ENCODE data around the gene RFTN1. TPM values are rescaled to one million over a fixed set of nuclear protein-coding genes. Genes with fewer than 3 reads are reported as not detected.

RFTN1 gene
- total and polyA plus RNA-seq, 7 experiments from 2014 or later, result 44.8 to 68.8 (median 53.2) TPM

- Mint-ChIP-seq H3K27ac (peak overlapping the region; percentile 79 to 98 (median 93)), H3K27me3 (no peaks in the 10 kb centered on the region), H3K4me3 (peak overlapping the region; percentile 64 to 93 (median 82)), H3K4me1 (peaks cover 51 to 97% (median 95%) of the 10 kb centered on the region in 7 donors), H3K9me3 (peaks cover 0 to 10% (median 2%) of the 10 kb centered on the region in 11 donors), H3K36me3 (peaks cover 24 to 79% (median 78%) of the 10 kb centered on the region in 5 donors)
- Histone ChIP-seq H3K36me3 (ENCODE audit: control insufficient read depth in 2 of 3, insufficient read depth in 3 of 3, low read length in 3 of 3) (peaks cover 10 to 19% (median 13%) of the 10 kb centered on the region in 3 experiments), H3K9me3 (ENCODE audit: control insufficient read depth in 2 of 3, low read length in 3 of 3) (peaks cover 0 to 1% (median 0%) of the 10 kb centered on the region in 3 experiments), H3K27ac (ENCODE audit: low read depth, low read length) (peak overlapping the region; percentile 66), H3K4me3 (ENCODE audit: low read length) (no peak overlapping the region), H3K27me3 (ENCODE audit: control insufficient read depth in 2 of 2, insufficient read depth in 2 of 2, low read length in 2 of 2) (no peaks in the 10 kb centered on the region), H3K4me1 (ENCODE audit: control insufficient read depth in 2 of 2, insufficient read depth in 2 of 2, low read length in 2 of 2) (peaks cover 74 to 95% of the 10 kb centered on the region in 2 donors)
- CTCF ChIA-PET, result interaction anchor here (1.0 kb wide), 1 partner anchor 10 kb away, joined by 3 read pairs; no protein-coding TSS in a partner anchor
- intact Hi-C loops (cut with micrococcal nuclease), result no loop called here
- no peak for ATAC-seq
- no peak for DNase-seq
- POLR2A ChIA-PET, result interaction anchor here (0.5 to 1.6 kb wide), 6 partner anchors 9 to 539 kb away, joined by 3 to 15 read pairs (median 4); no protein-coding TSS in a partner anchor
These were observed 214.6 kb downstream of the RFTN1 start for GRCh38 chr3:16298891-16299290.

- no peak overlapping the region for H3K4me3 ChIP-seq (ENCODE audit: low read length)
- ChIA-PET CTCF (interaction anchor here (0.9 to 1.0 kb wide), 2 partner anchors 9 to 21 kb away, joined by 3 read pairs; no protein-coding TSS in a partner anchor), POLR2A (interaction anchor here (0.5 to 1.6 kb wide), 7 partner anchors 9 to 540 kb away, joined by 3 to 15 read pairs (median 3); no protein-coding TSS in a partner anchor)
- peaks cover 0 to 8% (median 0%) of the 10 kb centered on the region in 3 experiments for H3K9me3 ChIP-seq (ENCODE audit: control insufficient read depth in 2 of 3, low read length in 3 of 3)
- peaks cover 48 to 99% (median 96%) of the 10 kb centered on the region in 7 donors for H3K4me1 Mint-ChIP-seq
- H3K27me3 Mint-ChIP-seq, result no peaks in the 10 kb centered on the region
- ATAC-seq (no peak), DNase-seq (no peak)
- H3K4me3 Mint-ChIP-seq, result peak overlapping the region; percentile 64 to 93 (median 82)
- no peaks in the 10 kb centered on the region for H3K27me3 ChIP-seq (ENCODE audit: control insufficient read depth in 2 of 2, insufficient read depth in 2 of 2, low read length in 2 of 2)
- H3K27ac ChIP-seq (ENCODE audit: low read depth, low read length), result peak overlapping the region; percentile 66
- H3K4me1 ChIP-seq (ENCODE audit: control insufficient read depth in 2 of 2, insufficient read depth in 2 of 2, low read length in 2 of 2), result peaks cover 69 to 94% of the 10 kb centered on the region in 2 donors
- H3K36me3 Mint-ChIP-seq, result peaks cover 24 to 82% (median 81%) of the 10 kb centered on the region in 5 donors
- H3K36me3 ChIP-seq (ENCODE audit: control insufficient read depth in 2 of 3, insufficient read depth in 3 of 3, low read length in 3 of 3), result peaks cover 10 to 19% (median 12%) of the 10 kb centered on the region in 3 experiments
- H3K27ac Mint-ChIP-seq, result peak overlapping the region; percentile 79 to 98 (median 93)
- intact Hi-C loops (cut with micrococcal nuclease), result no loop called here
- peaks cover 0 to 15% (median 8%) of the 10 kb centered on the region in 11 donors for H3K9me3 Mint-ChIP-seq
These were observed 215.3 kb downstream of the RFTN1 start for GRCh38 chr3:16297997-16298885.

- H3K36me3 Mint-ChIP-seq, result peaks cover 29 to 80% (median 65%) of the 10 kb centered on the region in 5 donors
- H3K27me3 ChIP-seq (ENCODE audit: control insufficient read depth in 2 of 2, insufficient read depth in 2 of 2, low read length in 2 of 2), result no peaks in the 10 kb centered on the region
- peak overlapping the region; percentile 60 to 94 (median 87) for H3K27ac Mint-ChIP-seq
- H3K36me3 ChIP-seq (ENCODE audit: control insufficient read depth in 2 of 3, insufficient read depth in 3 of 3, low read length in 3 of 3), result peaks cover 0 to 19% (median 7%) of the 10 kb centered on the region in 3 experiments
- peaks cover 0 to 20% (median 8%) of the 10 kb centered on the region in 11 donors for H3K9me3 Mint-ChIP-seq
- ChIA-PET CTCF (interaction anchor here (1.0 to 9.8 kb wide), 6 partner anchors 9 to 30 kb away, joined by 4 to 238 read pairs (median 9); partner anchors contain the start of genes DPH3 and OXNAD1), POLR2A (interaction anchor here (0.9 to 9.8 kb wide), 8 partner anchors 9 to 216 kb away, joined by 3 to 318 read pairs (median 8); partner anchors contain the start of genes DPH3 and OXNAD1)
- intact Hi-C loops (cut with micrococcal nuclease), result no loop called here
- H3K4me3 Mint-ChIP-seq, result peak overlapping the region; percentile 31 to 90 (median 84)
- H3K27me3 Mint-ChIP-seq, result no peaks in the 10 kb centered on the region
- ATAC-seq (no peak), DNase-seq (no peak)
- peaks cover 45 to 96% (median 92%) of the 10 kb centered on the region in 7 donors for H3K4me1 Mint-ChIP-seq
- H3K4me1 ChIP-seq (ENCODE audit: control insufficient read depth in 2 of 2, insufficient read depth in 2 of 2, low read length in 2 of 2), result peaks cover 64 to 75% of the 10 kb centered on the region in 2 donors
- peak overlapping the region; percentile 66 for H3K27ac ChIP-seq (ENCODE audit: low read depth, low read length)
- peaks cover 0 to 8% (median 0%) of the 10 kb centered on the region in 3 experiments for H3K9me3 ChIP-seq (ENCODE audit: control insufficient read depth in 2 of 3, low read length in 3 of 3)
- no peak overlapping the region for H3K4me3 ChIP-seq (ENCODE audit: low read length)
These were observed 218.1 kb downstream of the RFTN1 start for GRCh38 chr3:16295298-16295890.

- Mint-ChIP-seq H3K4me1 (peaks cover 46 to 94% (median 87%) of the 10 kb centered on the region in 7 donors), H3K9me3 (peaks cover 0 to 20% (median 8%) of the 10 kb centered on the region in 11 donors), H3K27me3 (no peaks in the 10 kb centered on the region), H3K36me3 (peaks cover 29 to 81% (median 65%) of the 10 kb centered on the region in 5 donors), H3K4me3 (peak overlapping the region; percentile 61 to 90 (median 78)), H3K27ac (peak overlapping the region; percentile 42 to 94 (median 86))
- peaks cover 64 to 70% of the 10 kb centered on the region in 2 donors for H3K4me1 ChIP-seq (ENCODE audit: control insufficient read depth in 2 of 2, insufficient read depth in 2 of 2, low read length in 2 of 2)
- peak overlapping the region; percentile 18 for H3K4me3 ChIP-seq (ENCODE audit: low read length)
- intact Hi-C loops (cut with micrococcal nuclease), result no loop called here
- ChIA-PET CTCF (interaction anchor here (1.0 to 9.8 kb wide), 6 partner anchors 9 to 30 kb away, joined by 4 to 238 read pairs (median 9); partner anchors contain the start of genes DPH3 and OXNAD1), POLR2A (interaction anchor here (0.9 to 9.8 kb wide), 8 partner anchors 8 to 217 kb away, joined by 3 to 318 read pairs (median 7); partner anchors contain the start of genes DPH3 and OXNAD1)
- H3K27ac ChIP-seq (ENCODE audit: low read depth, low read length), result peak overlapping the region; percentile 66
- DNase-seq (no peak), ATAC-seq (no peak)
- H3K9me3 ChIP-seq (ENCODE audit: control insufficient read depth in 2 of 3, low read length in 3 of 3), result peaks cover 0 to 8% (median 0%) of the 10 kb centered on the region in 3 experiments
- H3K27me3 ChIP-seq (ENCODE audit: control insufficient read depth in 2 of 2, insufficient read depth in 2 of 2, low read length in 2 of 2), result no peaks in the 10 kb centered on the region
- H3K36me3 ChIP-seq (ENCODE audit: control insufficient read depth in 2 of 3, insufficient read depth in 3 of 3, low read length in 3 of 3), result peaks cover 0 to 19% (median 7%) of the 10 kb centered on the region in 3 experiments
These were observed 218.7 kb downstream of the RFTN1 start for GRCh38 chr3:16294844-16295243.

GRCh38 chr3:16290827-16291196 is 222.7 kb downstream of the RFTN1 start:
- peak; percentile 49 for ATAC-seq
- Histone ChIP-seq H3K27ac (ENCODE audit: low read depth, low read length) (peak overlapping the region; percentile 90), H3K27me3 (ENCODE audit: control insufficient read depth in 2 of 2, insufficient read depth in 2 of 2, low read length in 2 of 2) (no peaks in the 10 kb centered on the region), H3K4me3 (ENCODE audit: low read length) (peak overlapping the region; percentile 67), H3K4me1 (ENCODE audit: control insufficient read depth in 2 of 2, insufficient read depth in 2 of 2, low read length in 2 of 2) (peaks cover 32 to 65% of the 10 kb centered on the region in 2 donors), H3K9me3 (ENCODE audit: control insufficient read depth in 2 of 3, low read length in 3 of 3) (peaks cover 0 to 8% (median 0%) of the 10 kb centered on the region in 3 experiments), H3K36me3 (ENCODE audit: control insufficient read depth in 2 of 3, insufficient read depth in 3 of 3, low read length in 3 of 3) (peaks cover 0 to 15% (median 0%) of the 10 kb centered on the region in 3 experiments)
- peaks cover 40 to 77% (median 53%) of the 10 kb centered on the region in 7 donors for H3K4me1 Mint-ChIP-seq
- H3K27me3 Mint-ChIP-seq, result no peaks in the 10 kb centered on the region
- H3K27ac Mint-ChIP-seq, result peak overlapping the region; percentile 86 to 99 (median 97)
- H3K9me3 Mint-ChIP-seq, result peaks cover 0 to 20% (median 8%) of the 10 kb centered on the region in 11 donors
- H3K36me3 Mint-ChIP-seq, result peaks cover 17 to 83% (median 50%) of the 10 kb centered on the region in 5 donors
- POLR2A ChIA-PET, result interaction anchor here (0.8 to 9.8 kb wide), 15 partner anchors 14 to 1552 kb away, joined by 3 to 318 read pairs (median 5); partner anchors contain the start of genes DPH3, OXNAD1 and RFTN1
- intact Hi-C loops (cut with micrococcal nuclease), result loop anchor here (1.0 to 2.0 kb wide), 12 partner anchors 10 to 259 kb away; partner anchors contain the start of gene OXNAD1 (in 1 of the 2)
- CTCF ChIA-PET, result interaction anchor here (0.5 to 9.8 kb wide), 30 partner anchors 12 to 617 kb away, joined by 3 to 238 read pairs (median 4); partner anchors contain the start of genes DPH3, OXNAD1 and RFTN1
- DNase-seq, result peak in 6 of 9 donors; percentile 55 to 67 (median 64)
- peak overlapping the region; percentile 87 to 99 (median 96) for H3K4me3 Mint-ChIP-seq

Data from naive thymus-derived CD4-positive, alpha-beta T cell (primary cell).